IPS-18c (cell line): ENCODE results near the gene CAMK1D.

Experiments used
- H3K4me3 ChIP-seq: 2 replicates; pipeline ENCODE4 v1.7.0; 2013; ENCODE audit warnings: low read depth, mild to moderate bottlenecking, low read length, moderate library complexity; ENCODE audit not compliant: insufficient read depth
- H3K9me3 ChIP-seq: one replicate; pipeline ENCODE4 v1.6.1; 2013; ENCODE audit warnings: mild to moderate bottlenecking, low read length, moderate library complexity; ENCODE audit not compliant: control insufficient read depth, insufficient read depth

Gene CAMK1D

GRCh38 chr10:12408472-12408871 is 59.1 kb downstream of the CAMK1D start:
- no peak overlapping the region for H3K4me3 ChIP-seq
- H3K9me3 ChIP-seq, result no peaks in the 10 kb centered on the region

GRCh38 chr10:12409161-12409560 is 59.8 kb downstream of the CAMK1D start:
- no peaks in the 10 kb centered on the region for H3K9me3 ChIP-seq
- no peak overlapping the region for H3K4me3 ChIP-seq

GRCh38 chr10:12409613-12410012 is 60.3 kb downstream of the CAMK1D start:
- Histone ChIP-seq H3K9me3 (no peaks in the 10 kb centered on the region), H3K4me3 (no peak overlapping the region)

- Histone ChIP-seq H3K9me3 (no peaks in the 10 kb centered on the region), H3K4me3 (no peak overlapping the region)
Measured at GRCh38 chr10:12412666-12413368, 63.5 kb downstream of the CAMK1D start.

GRCh38 chr10:12413369-12413711 is 64.0 kb downstream of the CAMK1D start:
- no peaks in the 10 kb centered on the region for H3K9me3 ChIP-seq
- no peak overlapping the region for H3K4me3 ChIP-seq

GRCh38 chr10:12414278-12414989 is 65.1 kb downstream of the CAMK1D start:
- Histone ChIP-seq H3K4me3 (no peak overlapping the region), H3K9me3 (no peaks in the 10 kb centered on the region)

GRCh38 chr10:12416344-12417050 is 67.2 kb downstream of the CAMK1D start:
- Histone ChIP-seq H3K9me3 (no peaks in the 10 kb centered on the region), H3K4me3 (no peak overlapping the region)

- H3K9me3 ChIP-seq, result no peaks in the 10 kb centered on the region
- no peak overlapping the region for H3K4me3 ChIP-seq
Measured at GRCh38 chr10:12417331-12417730, 68.0 kb downstream of the CAMK1D start.

GRCh38 chr10:12418000-12418399 is 68.7 kb downstream of the CAMK1D start:
- no peak overlapping the region for H3K4me3 ChIP-seq
- H3K9me3 ChIP-seq, result no peaks in the 10 kb centered on the region

GRCh38 chr10:12418725-12419261 is 69.4 kb downstream of the CAMK1D start:
- no peak overlapping the region for H3K4me3 ChIP-seq
- H3K9me3 ChIP-seq, result no peaks in the 10 kb centered on the region

GRCh38 chr10:12419262-12419847 is 70.0 kb downstream of the CAMK1D start:
- H3K4me3 ChIP-seq, result no peak overlapping the region
- H3K9me3 ChIP-seq, result no peaks in the 10 kb centered on the region

GRCh38 chr10:12420530-12421120 is 71.3 kb downstream of the CAMK1D start:
- no peak overlapping the region for H3K4me3 ChIP-seq
- no peaks in the 10 kb centered on the region for H3K9me3 ChIP-seq

- no peaks in the 10 kb centered on the region for H3K9me3 ChIP-seq
- no peak overlapping the region for H3K4me3 ChIP-seq
Measured at GRCh38 chr10:12422189-12422588, 72.8 kb downstream of the CAMK1D start.

GRCh38 chr10:12423896-12424295 is 74.5 kb downstream of the CAMK1D start:
- no peak overlapping the region for H3K4me3 ChIP-seq
- no peaks in the 10 kb centered on the region for H3K9me3 ChIP-seq

- H3K4me3 ChIP-seq, result no peak overlapping the region
- no peaks in the 10 kb centered on the region for H3K9me3 ChIP-seq
Measured at GRCh38 chr10:12427276-12427675, 77.9 kb downstream of the CAMK1D start.

- H3K4me3 ChIP-seq, result no peak overlapping the region
- no peaks in the 10 kb centered on the region for H3K9me3 ChIP-seq
Measured at GRCh38 chr10:12428447-12429135, 79.2 kb downstream of the CAMK1D start.
